Endodermal cell (in vitro differentiated cells): Measurements from ENCODE around the gene UMODL1. TPM values are rescaled to one million over a fixed set of nuclear protein-coding genes. Genes with fewer than 3 reads are reported as not detected.

ENCODE experiments used
- DNase-seq: peaks from one replicate; pipeline ENCODE4 v3.0.0-alpha.2; 2017
- H3K27ac ChIP-seq: 2 replicates; pipeline ENCODE4 v1.5.1; 2013; ENCODE audit warnings: mild to moderate bottlenecking, low read depth, low read length, moderate library complexity
- H3K27me3 ChIP-seq: 2 replicates; pipeline ENCODE4 v1.6.1; 2013; ENCODE audit warnings: mild to moderate bottlenecking, low read length, moderate library complexity; ENCODE audit not compliant: insufficient read depth, control insufficient read depth, poor library complexity, severe bottlenecking
- H3K36me3 ChIP-seq: 2 replicates; pipeline ENCODE4 v1.7.0; 2013; ENCODE audit warnings: mild to moderate bottlenecking, low read length, moderate library complexity; ENCODE audit not compliant: control insufficient read depth, insufficient read depth
- H3K4me1 ChIP-seq: one replicate; pipeline ENCODE4 v1.7.0; 2013; ENCODE audit warnings: low read length; ENCODE audit not compliant: control insufficient read depth, insufficient read depth
- H3K4me3 ChIP-seq: 2 replicates; pipeline ENCODE4 v1.5.1; 2013; ENCODE audit warnings: mild to moderate bottlenecking, low read length, moderate library complexity
- H3K9ac ChIP-seq: 2 replicates; pipeline ENCODE4 v1.6.1; 2013; ENCODE audit warnings: mild to moderate bottlenecking, low read length, moderate library complexity; ENCODE audit not compliant: poor library complexity, severe bottlenecking; ENCODE audit errors: extremely low read depth
- H3K9me3 ChIP-seq: 2 replicates; pipeline ENCODE4 v1.6.1; 2013; ENCODE audit warnings: mild to moderate bottlenecking, low read length, moderate library complexity; ENCODE audit not compliant: control insufficient read depth
- H3K27ac Mint-ChIP-seq: 2 replicates; pipeline ENCODE4 v1.8.0; 2020; ENCODE audit warnings: mixed read lengths
- H3K27me3 Mint-ChIP-seq: 2 replicates; pipeline ENCODE4 v1.8.0; 2021; ENCODE audit warnings: mild to moderate bottlenecking, mixed read lengths; ENCODE audit not compliant: insufficient read depth
- H3K36me3 Mint-ChIP-seq: 2 replicates; pipeline ENCODE4 v1.8.0; 2020; ENCODE audit warnings: low read depth, mixed read lengths
- H3K4me1 Mint-ChIP-seq: 2 replicates; pipeline ENCODE4 v1.8.0; 2020; ENCODE audit warnings: mixed read lengths
- H3K4me3 Mint-ChIP-seq: 2 replicates; pipeline ENCODE4 v1.8.0; 2020; ENCODE audit warnings: mild to moderate bottlenecking, moderate library complexity, mixed read lengths
- H3K9me3 Mint-ChIP-seq: 2 replicates; pipeline ENCODE4 v1.8.0; 2020; ENCODE audit warnings: mild to moderate bottlenecking, mixed read lengths
- CTCF ChIP-seq: fragments of 200-600 bp; sonication (generic); conservative IDR thresholded peaks from 2 replicates; pipeline ENCODE4 v1.5.0; 2021; ENCODE audit warnings: antibody characterized with exemption, mild to moderate bottlenecking
- WGBS, 2 experiments: methylation state at CpG; one replicate each; pipeline versions ENCODE4 v1.1.5 to v1.1.7; 2013; ENCODE audit warnings: missing lambda C conversion rate in 2 of 2, mixed read lengths in 1 of 2; ENCODE audit not compliant: insufficient coverage in 1 of 2, insufficient read length in 1 of 2; 5-methylcytosine and 5-hydroxymethylcytosine counted together
- total RNA-seq, 2 donors: library from RNA; stranded (reverse); fragmentation: NEBNext Ultra II Directional in 1 of 2; extraction: Animal tissue kit (Norgen Biotek cat#: 25700) in 1 of 2; gene quantifications; 2 replicates in 1 of 2; 3 replicates in 1 of 2; pipeline ENCODE4 v1.2.1, GENCODE V29; 2021

The UMODL1 gene
- total RNA-seq, 2 donors from 2014 or later = 0.24 to 0.49 TPM

- no peak overlapping the region for H3K4me3 ChIP-seq
Measured at GRCh38 chr21:42187976-42188653, 117.0 kb downstream of the UMODL1 start.

GRCh38 chr21:42188663-42189062, 117.5 kb downstream of the UMODL1 start:
- H3K27me3 Mint-ChIP-seq = peaks cover 3% of the 10 kb centered on the region
- no peaks in the 10 kb centered on the region for H3K36me3 Mint-ChIP-seq
- no peak overlapping the region for H3K4me3 ChIP-seq
- 85 to 90% methylated on average over 4 of the region's 4 CpGs for WGBS, 2 experiments
- H3K27ac ChIP-seq = no peak overlapping the region
- H3K9me3 Mint-ChIP-seq = peaks cover 9% of the 10 kb centered on the region
- H3K9ac ChIP-seq = no peak overlapping the region
- no peak for DNase-seq
- H3K4me1 Mint-ChIP-seq = no peaks in the 10 kb centered on the region
- no peaks in the 10 kb centered on the region for H3K4me1 ChIP-seq
- H3K36me3 ChIP-seq = no peaks in the 10 kb centered on the region
- H3K27ac Mint-ChIP-seq = no peak overlapping the region
- no peaks in the 10 kb centered on the region for H3K27me3 ChIP-seq
- no peak for TF ChIP-seq CTCF
- no peaks in the 10 kb centered on the region for H3K9me3 ChIP-seq
- no peak overlapping the region for H3K4me3 Mint-ChIP-seq

More at GRCh38 chr21:42187976-42188653, 117.0 kb downstream of the UMODL1 start:
- Mint-ChIP-seq H3K4me1 (no peaks in the 10 kb centered on the region), H3K9me3 (peaks cover 9% of the 10 kb centered on the region), H3K27ac (no peak overlapping the region), H3K4me3 (no peak overlapping the region), H3K36me3 (no peaks in the 10 kb centered on the region), H3K27me3 (peaks cover 3% of the 10 kb centered on the region)
- H3K36me3 ChIP-seq = no peaks in the 10 kb centered on the region
- H3K4me1 ChIP-seq = no peaks in the 10 kb centered on the region
- no peak overlapping the region for H3K9ac ChIP-seq
- no peak for TF ChIP-seq CTCF
- H3K9me3 ChIP-seq = no peaks in the 10 kb centered on the region
- WGBS, 2 experiments = 91 to 92% methylated on average over 6 to 8 of the region's 8 CpGs
- no peak overlapping the region for H3K27ac ChIP-seq
- DNase-seq = no peak
- no peaks in the 10 kb centered on the region for H3K27me3 ChIP-seq

- Mint-ChIP-seq H3K9me3 (peaks cover 9% of the 10 kb centered on the region), H3K27ac (no peak overlapping the region), H3K4me3 (no peak overlapping the region), H3K4me1 (no peaks in the 10 kb centered on the region), H3K27me3 (peaks cover 3% of the 10 kb centered on the region), H3K36me3 (no peaks in the 10 kb centered on the region)
- WGBS, 2 experiments = 97 to 100% methylated on average over 1 of the region's 1 CpG
- no peak overlapping the region for H3K9ac ChIP-seq
- no peak for DNase-seq
- no peaks in the 10 kb centered on the region for H3K4me1 ChIP-seq
- no peak overlapping the region for H3K27ac ChIP-seq
- H3K36me3 ChIP-seq = no peaks in the 10 kb centered on the region
- no peaks in the 10 kb centered on the region for H3K9me3 ChIP-seq
- no peaks in the 10 kb centered on the region for H3K27me3 ChIP-seq
- TF ChIP-seq CTCF = no peak
- no peak overlapping the region for H3K4me3 ChIP-seq
Measured at GRCh38 chr21:42189431-42189830, 118.3 kb downstream of the UMODL1 start.
